Body of pancreas (tissue), 4 donors: ENCODE data around the gene ZNF688. TPM values are rescaled to one million over a fixed set of nuclear protein-coding genes. Genes with fewer than 3 reads are reported as not detected.
"Not testable (repeated sequence)": the region's sequence is repeated elsewhere in the genome, so short reads cannot be mapped to it uniquely, and the experiment has no call there.

ENCODE experiments used
- ATAC-seq: fragments of 150-250 bp; one replicate; pipeline ENCODE4 v1.9.1; 2016
- DNase-seq, 4 donors: peaks; one replicate each; pipeline ENCODE4 v3.0.0-alpha.2; 2019
- H3K27ac ChIP-seq, 4 donors: fragments of 200-600 bp; sonication (generic); 1 replicate in 3 of 4; 2 replicates in 1 of 4; pipeline versions ENCODE4 v1.5.1 to v1.6.1; 2016 to 2019; ENCODE audit warnings: mild to moderate bottlenecking in 1 of 4, mixed read lengths in 1 of 4, moderate library complexity in 1 of 4
- H3K27me3 ChIP-seq, 2 donors: fragments of 200-600 bp; sonication (generic); one replicate each; pipeline ENCODE4 v1.6.0; 2016; ENCODE audit warnings: mild to moderate bottlenecking in 1 of 2
- H3K36me3 ChIP-seq, 2 donors: fragments of 200-600 bp; sonication (generic); replicated peaks in 1 of 2; 2 replicates each; pipeline ENCODE4 v1.5.1; 2016; ENCODE audit warnings: low read depth in 2 of 2; ENCODE audit not compliant: insufficient read depth in 1 of 2
- H3K4me1 ChIP-seq: fragments of 200-600 bp; sonication (generic); one replicate; pipeline ENCODE4 v1.6.0; 2016
- H3K4me3 ChIP-seq, 2 donors: fragments of 200-600 bp; sonication (generic); 1 replicate in 1 of 2; 2 replicates in 1 of 2; pipeline ENCODE4 v1.5.1; 2016 to 2019
- H3K9me3 ChIP-seq, 3 donors: fragments of 200-600 bp; sonication (generic); 1 replicate in 2 of 3; 2 replicates in 1 of 3; pipeline ENCODE4 v1.5.1; 2016
- POLR2A ChIP-seq, 3 donors: fragments of 450-650 bp; IDR thresholded peaks; one replicate each; pipeline ENCODE4 v1.6.1; 2016; ENCODE audit warnings: antibody characterized with exemption in 3 of 3, mild to moderate bottlenecking in 2 of 3
- WGBS, 2 donors: methylation state at CpG; one replicate each; pipeline ENCODE4 v1.1.5; 2017; 5-methylcytosine and 5-hydroxymethylcytosine counted together
- intact Hi-C: fragments of 100-400 bp; cut with DNase I; formaldehyde crosslinking; loops from one replicate; pipeline ENCODE4 v1.15.1; 2023
- total RNA-seq, 2 donors: library from RNA; depleted of rRNA; stranded (reverse); fragments of >200 nt; gene quantifications; one replicate each; pipeline ENCODE4 v1.1.0, GENCODE V29; 2016
- TF ChIP-seq, protein P1 (sequence below), 7 experiments: fragments of 450-650 bp in 4 of 7; fragments of 200-600 bp in 3 of 7; sonication (generic) in 3 of 7; IDR thresholded peaks; one replicate each; pipeline ENCODE4 v1.5.1; 2016 to 2019; ENCODE audit warnings: antibody characterized with exemption in 7 of 7

Gene ZNF688
- total RNA-seq, 2 donors from 2014 or later: 19.2 to 27.4 TPM

DNA sequence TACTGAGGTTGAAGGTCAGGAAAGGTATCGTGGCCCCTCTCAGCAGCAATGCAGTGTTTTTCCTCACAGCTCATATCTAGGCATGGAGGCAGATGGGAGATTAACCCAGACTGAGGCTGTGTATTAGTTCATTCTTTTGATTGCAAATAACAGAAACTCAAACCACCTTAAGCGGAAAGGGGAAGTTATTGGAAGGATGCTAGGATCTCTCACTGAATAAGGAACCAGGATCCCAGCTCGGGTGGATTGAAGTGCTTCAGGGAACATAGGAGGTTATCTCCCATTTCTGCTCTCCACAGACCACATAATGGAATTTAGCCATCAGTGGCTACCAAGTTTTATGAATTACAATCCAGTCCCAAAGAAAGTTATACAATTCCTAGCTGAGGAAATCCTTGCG lies 30.5 kb upstream of the ZNF688 start:
- ATAC-seq: no peak
- Histone ChIP-seq H3K27ac (no peak overlapping the region), H3K4me3 (no peak overlapping the region), H3K36me3 (peaks cover 8 to 16% of the 10 kb centered on the region in 2 donors), H3K27me3 (no peaks in the 10 kb centered on the region), H3K9me3 (no peaks in the 10 kb centered on the region), H3K4me1 (no peaks in the 10 kb centered on the region)
- intact Hi-C loops: no loop called here
- DNase-seq: no peak
- TF ChIP-seq, protein P1, sequence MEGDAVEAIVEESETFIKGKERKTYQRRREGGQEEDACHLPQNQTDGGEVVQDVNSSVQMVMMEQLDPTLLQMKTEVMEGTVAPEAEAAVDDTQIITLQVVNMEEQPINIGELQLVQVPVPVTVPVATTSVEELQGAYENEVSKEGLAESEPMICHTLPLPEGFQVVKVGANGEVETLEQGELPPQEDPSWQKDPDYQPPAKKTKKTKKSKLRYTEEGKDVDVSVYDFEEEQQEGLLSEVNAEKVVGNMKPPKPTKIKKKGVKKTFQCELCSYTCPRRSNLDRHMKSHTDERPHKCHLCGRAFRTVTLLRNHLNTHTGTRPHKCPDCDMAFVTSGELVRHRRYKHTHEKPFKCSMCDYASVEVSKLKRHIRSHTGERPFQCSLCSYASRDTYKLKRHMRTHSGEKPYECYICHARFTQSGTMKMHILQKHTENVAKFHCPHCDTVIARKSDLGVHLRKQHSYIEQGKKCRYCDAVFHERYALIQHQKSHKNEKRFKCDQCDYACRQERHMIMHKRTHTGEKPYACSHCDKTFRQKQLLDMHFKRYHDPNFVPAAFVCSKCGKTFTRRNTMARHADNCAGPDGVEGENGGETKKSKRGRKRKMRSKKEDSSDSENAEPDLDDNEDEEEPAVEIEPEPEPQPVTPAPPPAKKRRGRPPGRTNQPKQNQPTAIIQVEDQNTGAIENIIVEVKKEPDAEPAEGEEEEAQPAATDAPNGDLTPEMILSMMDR (IDR thresholded peaks at IDR 0.05): no peak
- no peak for TF ChIP-seq POLR2A (IDR thresholded peaks at IDR 0.05)
- 70 to 92% methylated on average over 4 of the region's 4 CpGs for WGBS, 2 donors

- ATAC-seq: no peak
- Histone ChIP-seq H3K27ac (no peak overlapping the region), H3K27me3 (no peaks in the 10 kb centered on the region), H3K4me1 (no peaks in the 10 kb centered on the region), H3K9me3 (no peaks in the 10 kb centered on the region), H3K4me3 (no peak overlapping the region), H3K36me3 (peaks cover 8 to 16% of the 10 kb centered on the region in 2 donors)
- no peak for DNase-seq
- intact Hi-C loops: no loop called here
- no peak for TF ChIP-seq POLR2A (IDR thresholded peaks at IDR 0.05)
- TF ChIP-seq, protein P1 (IDR thresholded peaks at IDR 0.05): no peak
- WGBS, 2 donors: 95 to 98% methylated on average over 2 of the region's 2 CpGs
These were observed 29.4 kb upstream of the ZNF688 start for GRCh38 chr16:30600929-30601328.

GRCh38 chr16:30600215-30600614 lies 28.7 kb upstream of the ZNF688 start:
- ATAC-seq (no peak), DNase-seq (no peak)
- WGBS, 2 donors: 84 to 97% methylated on average over 3 of the region's 3 CpGs
- Histone ChIP-seq H3K27ac (no peak overlapping the region), H3K27me3 (no peaks in the 10 kb centered on the region), H3K4me3 (no peak overlapping the region), H3K36me3 (peaks cover 8 to 16% of the 10 kb centered on the region in 2 donors), H3K9me3 (no peaks in the 10 kb centered on the region), H3K4me1 (no peaks in the 10 kb centered on the region)
- intact Hi-C loops: no loop called here
- TF ChIP-seq POLR2A (IDR thresholded peaks at IDR 0.05): no peak
- TF ChIP-seq, protein P1 (IDR thresholded peaks at IDR 0.05): no peak

- intact Hi-C loops: no loop called here
- DNase-seq (no peak), ATAC-seq (no peak)
- Histone ChIP-seq H3K9me3 (no peaks in the 10 kb centered on the region), H3K27me3 (no peaks in the 10 kb centered on the region), H3K36me3 (no peaks in the 10 kb centered on the region), H3K4me3 (no peak overlapping the region), H3K27ac (no peak overlapping the region), H3K4me1 (no peaks in the 10 kb centered on the region)
- TF ChIP-seq POLR2A (IDR thresholded peaks at IDR 0.05): no peak
- TF ChIP-seq, protein P1 (IDR thresholded peaks at IDR 0.05): no peak
- WGBS, 2 donors: 85 to 92% methylated on average over 4 of the region's 4 CpGs
These were observed 21.4 kb upstream of the ZNF688 start for GRCh38 chr16:30592871-30593270.

DNA sequence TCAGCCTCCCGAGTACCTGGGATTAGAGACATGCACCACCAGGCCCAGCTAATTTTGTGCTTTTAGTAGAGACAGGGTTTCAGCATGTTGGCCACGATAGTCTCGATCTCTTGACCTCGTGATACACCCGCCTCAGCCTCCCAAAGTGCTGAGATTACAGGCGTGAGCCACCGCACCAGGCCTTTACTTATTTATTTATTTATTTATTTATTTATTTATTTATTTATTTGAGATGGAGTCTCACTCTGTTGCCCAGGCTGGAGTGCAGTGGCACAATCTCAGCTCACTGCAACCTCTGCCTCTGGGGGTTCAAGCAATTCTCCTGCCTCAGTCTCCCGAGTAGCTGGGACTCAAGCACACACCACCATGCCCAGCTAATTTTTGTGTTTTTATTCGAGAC lies 19.4 kb upstream of the ZNF688 start:
- DNase-seq, H3K36me3 ChIP-seq, intact Hi-C loops, H3K4me3 ChIP-seq, H3K4me1 ChIP-seq, ATAC-seq, H3K27me3 ChIP-seq, H3K9me3 ChIP-seq, H3K27ac ChIP-seq: not testable (repeated sequence)
- 94 to 95% methylated on average over 9 of the region's 9 CpGs for WGBS, 2 donors

GRCh38 chr16:30589582-30589981 lies 18.1 kb upstream of the ZNF688 start:
- H3K27ac ChIP-seq, H3K36me3 ChIP-seq, H3K27me3 ChIP-seq, H3K4me3 ChIP-seq, DNase-seq, intact Hi-C loops, H3K9me3 ChIP-seq, ATAC-seq: not testable (repeated sequence)
- peaks cover 11% of the 10 kb centered on the region for H3K4me1 ChIP-seq
- 92 to 100% methylated on average over 2 of the region's 2 CpGs for WGBS, 2 donors
